HUES6 (cell line): ENCODE data around the gene BAIAP2L2.
"Not testable (repeated sequence)": the region's sequence is repeated elsewhere in the genome, so short reads cannot be mapped to it uniquely, and the experiment has no call there.

Experiments
- H3K27ac ChIP-seq: 2 replicates; pipeline ENCODE4 v1.7.0; 2013; ENCODE audit warnings: low read depth, mild to moderate bottlenecking, low read length, inconsistent platforms
- H3K27me3 ChIP-seq: 2 replicates; pipeline ENCODE4 v1.6.1; 2013; ENCODE audit warnings: low read length; ENCODE audit not compliant: control insufficient read depth, insufficient read depth
- H3K36me3 ChIP-seq: 2 replicates; pipeline ENCODE4 v1.6.1; 2013; ENCODE audit warnings: low read length; ENCODE audit not compliant: control insufficient read depth, insufficient read depth
- H3K4me1 ChIP-seq: 2 replicates; pipeline ENCODE4 v1.6.1; 2013; ENCODE audit warnings: low read length; ENCODE audit not compliant: control insufficient read depth, insufficient read depth
- H3K4me3 ChIP-seq: 2 replicates; pipeline ENCODE4 v1.5.1; 2013; ENCODE audit warnings: low read depth, low read length
- H3K9ac ChIP-seq: one replicate; pipeline ENCODE4 v1.6.1; 2013; ENCODE audit warnings: mild to moderate bottlenecking, low read length
- H3K9me3 ChIP-seq: 2 replicates; pipeline ENCODE4 v1.6.1; 2013; ENCODE audit warnings: low read depth, low read length; ENCODE audit not compliant: control insufficient read depth, insufficient read depth

BAIAP2L2 gene

DNA sequence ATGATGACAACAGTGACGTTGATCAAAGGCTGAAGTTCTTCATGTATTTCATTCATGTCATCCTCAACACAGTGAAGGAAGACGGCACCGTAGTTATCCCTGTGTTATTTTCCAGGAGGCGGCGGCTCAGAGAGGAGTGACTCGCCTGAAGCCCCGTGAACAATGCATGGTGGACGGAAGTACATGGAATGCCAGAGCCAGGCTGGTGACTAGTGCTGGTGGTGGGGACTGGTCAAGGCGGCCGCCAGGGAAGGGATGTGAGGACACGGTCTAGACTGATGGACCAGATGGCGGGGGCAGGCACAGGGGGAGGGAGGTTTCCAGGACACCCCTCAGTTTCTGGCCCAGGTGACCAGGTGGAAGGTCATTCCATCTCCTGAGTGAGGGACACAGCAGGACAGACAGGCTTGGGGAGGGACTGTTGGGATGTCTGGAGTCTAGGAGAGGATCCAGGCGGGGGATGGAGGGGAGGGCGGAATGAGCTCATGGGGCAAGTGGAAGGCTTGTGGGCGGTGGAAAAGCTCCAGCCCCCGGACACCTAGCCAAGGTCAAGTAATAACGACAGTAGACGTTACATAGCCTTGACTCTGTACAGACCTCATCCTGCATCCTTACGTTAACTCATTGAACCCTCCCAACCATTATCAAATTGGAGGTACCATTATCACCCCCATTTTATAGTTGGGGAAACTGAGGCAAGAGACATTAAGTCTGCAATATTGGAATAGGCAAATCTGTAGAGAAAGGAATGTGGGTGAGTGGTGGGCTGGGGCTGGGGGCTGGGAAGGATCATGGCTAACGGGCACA is 69.3 kb downstream of the BAIAP2L2 start:
- H3K27ac ChIP-seq, result no peak overlapping the region
- no peaks in the 10 kb centered on the region for H3K4me1 ChIP-seq
- H3K36me3 ChIP-seq, result no peaks in the 10 kb centered on the region
- no peak overlapping the region for H3K9ac ChIP-seq
- H3K4me3 ChIP-seq, result no peak overlapping the region
- no peaks in the 10 kb centered on the region for H3K9me3 ChIP-seq
- H3K27me3 ChIP-seq, result no peaks in the 10 kb centered on the region

DNA sequence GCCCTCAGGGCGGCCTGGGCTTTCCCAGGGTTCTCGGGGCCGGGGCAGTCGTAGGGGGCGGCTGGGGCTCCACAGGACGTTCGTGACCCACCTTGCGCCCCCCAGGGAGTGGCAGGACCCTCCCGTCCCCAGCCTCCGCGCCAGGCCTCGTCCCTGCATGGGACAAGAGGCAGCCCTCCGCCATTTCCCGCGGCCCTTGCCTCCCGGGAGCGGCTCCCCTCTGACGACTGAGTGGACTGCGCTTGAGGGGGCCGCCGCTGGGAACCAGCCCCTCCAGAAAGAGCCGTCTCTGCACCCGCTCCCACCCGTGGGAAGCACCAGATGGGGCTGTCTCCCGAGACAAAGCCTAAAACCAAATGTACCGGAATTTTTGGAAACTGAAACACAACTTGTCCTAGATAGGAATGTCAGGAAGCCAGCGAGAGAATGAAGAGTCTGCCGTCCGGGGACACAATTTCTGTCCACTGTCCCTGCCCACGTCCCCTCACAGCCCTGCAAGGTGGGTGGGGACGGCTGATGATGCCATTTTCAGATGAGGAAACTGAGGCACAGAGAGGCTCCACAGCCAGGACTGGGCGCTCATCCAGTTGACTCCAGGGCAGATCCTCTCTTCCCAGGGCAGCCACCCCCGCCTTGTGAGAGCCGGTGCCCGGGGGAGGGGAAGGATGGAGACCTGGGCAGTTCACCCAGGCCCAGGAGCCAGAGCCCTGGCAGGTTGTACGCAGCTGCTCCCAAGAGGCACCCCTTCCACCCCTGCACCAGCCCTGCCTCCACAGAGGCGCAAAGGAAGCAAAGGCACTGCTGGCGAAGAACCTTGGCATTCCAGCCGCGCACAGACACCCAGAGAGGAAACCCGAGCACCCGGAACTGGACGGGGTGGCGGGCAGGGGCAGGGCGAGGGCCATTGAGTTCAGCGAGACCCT is 71.3 kb downstream of the BAIAP2L2 start:
- Histone ChIP-seq H3K4me1 (peaks cover 14% of the 10 kb centered on the region), H3K27ac (no peak overlapping the region), H3K9me3 (no peaks in the 10 kb centered on the region), H3K9ac (no peak overlapping the region), H3K27me3 (no peaks in the 10 kb centered on the region), H3K36me3 (no peaks in the 10 kb centered on the region), H3K4me3 (no peak overlapping the region)

DNA sequence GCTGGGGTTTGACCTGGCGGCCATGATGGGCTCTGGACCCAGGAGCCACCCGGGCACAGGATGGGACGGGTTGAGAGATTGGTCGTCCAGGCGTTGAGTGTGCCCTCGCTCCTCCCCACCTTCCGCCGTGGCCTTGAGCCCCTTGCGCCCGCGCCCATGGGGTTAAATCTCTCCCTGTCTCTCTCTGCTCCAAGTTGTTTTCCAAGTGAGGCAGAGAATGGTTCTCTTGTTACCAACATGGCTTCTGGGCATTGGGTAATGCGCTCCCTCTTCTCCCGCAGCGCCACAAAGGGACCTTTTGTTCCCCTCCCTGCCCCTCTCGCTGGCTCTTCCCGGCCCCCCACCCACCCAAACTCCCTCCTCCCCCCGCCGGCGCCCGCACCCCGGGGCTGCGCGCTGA is 72.1 kb downstream of the BAIAP2L2 start:
- Histone ChIP-seq H3K27ac (no peak overlapping the region), H3K4me1 (peaks cover 21% of the 10 kb centered on the region), H3K9me3 (no peaks in the 10 kb centered on the region), H3K4me3 (no peak overlapping the region), H3K27me3 (no peaks in the 10 kb centered on the region), H3K36me3 (no peaks in the 10 kb centered on the region), H3K9ac (no peak overlapping the region)

DNA sequence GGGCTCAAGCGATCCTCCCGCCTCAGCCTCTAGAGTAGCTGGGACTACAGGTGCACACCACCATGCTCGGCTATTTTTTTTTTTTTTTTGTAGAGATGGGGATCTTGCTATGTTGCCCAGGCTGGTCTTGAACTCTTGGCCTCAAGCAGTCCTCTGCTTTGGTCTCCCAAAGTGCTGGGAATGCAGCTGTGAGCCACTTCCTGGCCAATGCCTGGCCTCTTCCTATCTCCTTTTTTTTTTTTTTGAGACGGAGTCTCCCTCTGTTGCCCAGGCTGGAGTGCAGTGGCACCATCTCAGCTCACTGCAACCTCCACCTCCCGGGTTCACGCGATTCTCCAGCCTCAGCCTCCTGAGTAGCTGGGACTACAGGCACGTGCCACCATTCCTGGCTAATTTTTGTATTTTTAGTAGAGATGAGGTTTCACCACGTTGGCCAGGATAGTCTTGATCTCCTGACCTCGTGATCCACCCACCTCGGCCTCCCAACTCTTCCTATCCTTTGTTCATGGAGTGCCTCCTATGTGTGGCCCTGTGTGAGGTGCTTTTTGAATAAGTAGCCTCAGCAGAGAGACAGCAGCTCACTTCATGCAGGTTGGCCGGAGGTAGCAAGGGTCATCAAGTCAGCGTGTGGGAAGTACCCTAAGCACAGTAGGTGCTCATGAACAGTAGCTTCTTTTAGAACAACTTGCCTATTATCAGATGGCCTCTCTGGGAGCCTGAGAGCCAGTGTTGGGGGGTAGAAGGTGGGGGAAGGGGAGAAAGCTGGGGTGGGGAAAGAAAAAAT is 72.9 kb downstream of the BAIAP2L2 start:
- H3K4me3 ChIP-seq, H3K27me3 ChIP-seq, H3K9me3 ChIP-seq, H3K9ac ChIP-seq, H3K27ac ChIP-seq, H3K36me3 ChIP-seq: not testable (repeated sequence)
- H3K4me1 ChIP-seq, result peaks cover 22% of the 10 kb centered on the region

DNA sequence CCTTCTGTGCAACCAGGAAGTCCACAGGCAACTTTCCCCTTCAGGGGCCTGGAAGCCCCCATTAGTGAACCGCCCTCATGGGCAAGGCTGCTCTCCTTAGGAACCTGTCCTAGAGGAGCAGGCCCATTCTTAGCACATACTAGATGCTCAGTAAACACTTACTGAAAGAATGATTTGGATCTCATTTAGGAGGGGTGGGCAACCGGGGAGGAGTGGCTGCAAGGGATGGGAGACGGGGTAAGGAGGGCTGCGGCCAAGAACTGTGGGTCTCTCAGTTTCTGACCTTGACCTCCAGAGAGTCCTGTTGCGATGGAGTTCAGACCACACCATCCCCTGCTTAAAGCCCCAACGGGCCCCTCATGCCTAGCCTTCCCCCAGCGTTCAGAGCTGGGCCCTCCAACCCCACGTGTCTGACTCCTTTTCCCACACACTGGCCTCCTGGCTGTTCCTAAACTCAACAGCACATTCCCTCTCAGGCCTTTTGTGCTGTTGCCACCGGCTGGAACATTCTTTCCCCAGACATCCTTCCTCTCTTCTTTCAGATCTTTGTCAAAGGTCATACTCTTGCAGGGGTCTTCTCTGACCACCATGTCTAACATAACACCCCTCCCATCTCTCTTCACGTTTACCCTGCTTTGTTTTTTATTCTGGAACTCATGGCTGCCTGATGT is 74.0 kb downstream of the BAIAP2L2 start:
- no peaks in the 10 kb centered on the region for H3K36me3 ChIP-seq
- H3K27me3 ChIP-seq, result no peaks in the 10 kb centered on the region
- no peaks in the 10 kb centered on the region for H3K9me3 ChIP-seq
- no peak overlapping the region for H3K9ac ChIP-seq
- peaks cover 22% of the 10 kb centered on the region for H3K4me1 ChIP-seq
- no peak overlapping the region for H3K27ac ChIP-seq
- H3K4me3 ChIP-seq, result no peak overlapping the region

DNA sequence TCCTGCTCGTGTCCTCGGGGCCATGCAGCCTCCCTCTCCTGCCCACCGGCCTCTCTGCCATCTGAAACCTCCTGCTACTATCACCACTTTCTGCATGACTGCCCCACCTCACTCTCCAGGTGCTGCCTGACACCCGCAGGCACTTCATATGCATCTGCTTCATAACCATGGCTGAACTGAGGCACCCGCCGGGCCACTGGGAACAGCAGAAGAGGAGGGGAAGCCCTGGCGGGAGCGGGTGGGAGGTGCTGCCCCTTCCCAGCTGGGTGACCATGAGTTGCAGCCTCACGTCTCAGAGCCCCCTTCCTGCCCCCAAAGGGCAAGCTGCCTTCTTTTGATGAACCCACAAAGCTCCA is 75.0 kb downstream of the BAIAP2L2 start:
- Histone ChIP-seq H3K36me3 (no peaks in the 10 kb centered on the region), H3K4me3 (no peak overlapping the region), H3K27ac (no peak overlapping the region), H3K9ac (no peak overlapping the region), H3K27me3 (no peaks in the 10 kb centered on the region), H3K4me1 (peaks cover 29% of the 10 kb centered on the region), H3K9me3 (no peaks in the 10 kb centered on the region)
